NCI-H69 (cell line): Measurements from ENCODE around the gene CDC14C.
A peak's percentile ranks its signal among the peaks of the same experiment; 100 is the strongest.
"Not testable (repeated sequence)": the region's sequence is repeated elsewhere in the genome, so short reads cannot be mapped to it uniquely, and the experiment has no call there.

Source experiments
- DNase-seq: peaks from one replicate; lab custom pipeline; 2025; lab: John Stamatoyannopoulos, UW

The CDC14C gene

GRCh38 chr7:48924433-48924832 lies at the start of gene CDC14C:
Gene CDC14C (plus strand): TSS chr7:48924547. CDS start chr7:48924673, 126 bp downstream.
- no peak for DNase-seq

- peak; percentile 58 for DNase-seq
Measured at GRCh38 chr7:48875045-48875916, 49.1 kb upstream of the CDC14C start.

- DNase-seq, result no peak
Measured at GRCh38 chr7:48876087-48876486, 48.3 kb upstream of the CDC14C start.

DNA sequence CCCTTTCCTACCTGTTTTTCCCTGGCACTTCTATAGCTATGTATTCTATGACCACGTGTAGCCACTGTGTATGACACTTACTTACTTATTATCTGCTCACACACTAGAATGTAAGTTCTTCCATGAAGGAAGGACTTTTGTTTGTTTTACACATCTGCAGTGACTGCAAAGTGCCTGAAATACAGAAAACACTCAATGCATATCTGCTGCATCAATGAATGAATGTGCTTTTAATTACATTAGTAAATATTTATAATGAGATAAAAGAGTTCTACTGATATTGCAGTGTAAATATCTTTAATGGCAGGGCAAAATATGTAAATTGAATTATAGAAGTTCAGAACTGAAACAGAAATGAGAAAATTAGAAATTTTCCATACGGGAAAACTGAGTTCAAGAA lies 43.5 kb upstream of the CDC14C start:
- DNase-seq, result no peak

DNA sequence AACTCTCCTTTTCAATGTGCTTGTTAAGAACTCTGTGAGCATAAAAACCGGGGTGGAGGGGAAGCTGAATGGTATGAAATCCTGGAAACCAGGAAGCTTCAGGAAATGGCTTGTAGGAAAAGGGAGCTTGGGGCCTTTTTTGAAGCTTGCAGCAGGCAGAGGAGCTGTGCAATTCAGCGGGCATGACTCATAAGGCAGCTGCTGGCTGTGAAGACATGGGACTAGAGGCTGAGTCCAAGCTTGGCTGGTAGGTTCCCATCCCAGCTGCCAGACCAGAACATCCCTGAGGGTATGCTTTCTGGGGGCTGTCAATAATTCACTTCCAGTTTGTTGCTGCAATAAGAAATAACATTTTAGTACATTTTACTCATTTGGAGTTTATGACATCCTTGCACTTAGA lies 36.8 kb upstream of the CDC14C start:
- no peak for DNase-seq

GRCh38 chr7:48894574-48894973 lies 29.8 kb upstream of the CDC14C start:
- no peak for DNase-seq

- DNase-seq, result no peak
Measured at GRCh38 chr7:48899932-48900331, 24.4 kb upstream of the CDC14C start.

GRCh38 chr7:48901966-48902365 lies 22.4 kb upstream of the CDC14C start:
- no peak for DNase-seq

GRCh38 chr7:48904975-48905374 lies 19.4 kb upstream of the CDC14C start:
- DNase-seq, result no peak

DNA sequence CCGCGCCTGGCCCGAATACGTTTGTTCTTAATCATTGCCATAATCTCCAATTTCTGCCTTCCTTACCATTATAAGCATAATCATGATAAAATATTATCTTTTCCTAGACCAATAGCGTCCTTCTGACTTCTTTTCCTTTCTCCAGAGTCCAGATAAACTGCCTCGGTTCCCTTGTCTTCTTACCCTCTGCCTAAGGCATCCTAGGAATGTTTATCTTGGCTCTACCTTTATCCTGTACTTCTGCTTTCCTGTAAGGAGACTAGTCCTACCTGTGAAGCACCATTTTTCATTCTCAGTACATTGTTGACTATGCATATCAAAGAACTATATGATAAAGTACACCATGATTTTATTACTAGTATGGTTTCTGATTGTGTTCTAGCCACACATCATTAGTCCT lies 18.7 kb upstream of the CDC14C start:
- not testable (repeated sequence) for DNase-seq

DNA sequence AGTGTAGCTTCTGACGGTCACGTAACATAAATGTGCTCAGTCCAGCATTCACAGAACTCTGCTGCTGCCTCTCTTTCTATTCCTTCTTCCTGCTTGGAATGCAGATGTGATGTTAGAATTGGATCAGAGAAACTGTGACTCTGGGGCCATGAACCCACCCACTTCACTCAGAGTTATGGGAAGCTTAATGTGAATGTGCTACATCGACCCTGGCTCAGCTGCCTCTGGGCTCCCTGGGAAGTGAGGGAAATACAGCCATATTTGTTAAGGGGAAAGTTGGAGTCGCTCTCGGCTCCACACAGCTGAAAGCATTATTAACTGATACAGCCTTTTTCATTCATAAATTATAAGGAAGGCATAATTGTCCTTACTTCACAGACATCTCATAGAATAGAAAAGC lies 14.5 kb upstream of the CDC14C start:
- DNase-seq, result not testable (repeated sequence)

GRCh38 chr7:48931481-48931880 lies 7.1 kb downstream of the CDC14C start:
- DNase-seq, result no peak

GRCh38 chr7:48932126-48932910 lies 8.0 kb downstream of the CDC14C start:
- DNase-seq, result no peak

- no peak for DNase-seq
Measured at GRCh38 chr7:48933549-48934085, 9.3 kb downstream of the CDC14C start.

- DNase-seq, result no peak
Measured at GRCh38 chr7:48938539-48939295, 14.4 kb downstream of the CDC14C start.

- no peak for DNase-seq
Measured at GRCh38 chr7:48943279-48943990, 19.1 kb downstream of the CDC14C start.

DNA sequence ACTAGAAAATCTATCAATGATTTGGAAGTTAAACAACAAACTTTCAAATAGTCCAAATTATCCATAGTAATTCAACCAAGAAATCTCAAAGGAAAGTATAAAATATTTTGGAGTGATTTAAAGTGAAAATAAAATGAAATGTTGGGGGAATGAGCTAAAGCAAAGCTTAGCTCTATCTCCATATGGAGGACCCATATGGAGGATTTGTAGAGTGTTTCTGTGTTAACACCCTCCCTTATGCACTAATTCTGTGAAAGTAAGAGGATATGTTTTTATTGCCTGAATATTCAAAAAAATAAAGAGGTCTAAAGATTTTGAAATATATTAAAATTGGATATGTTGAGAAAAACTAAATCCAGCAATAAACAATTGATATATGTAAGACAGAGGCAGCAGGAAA lies 31.6 kb downstream of the CDC14C start:
- DNase-seq, result no peak

GRCh38 chr7:48959676-48960075 lies 35.3 kb downstream of the CDC14C start:
- peak; percentile 66 for DNase-seq

DNA sequence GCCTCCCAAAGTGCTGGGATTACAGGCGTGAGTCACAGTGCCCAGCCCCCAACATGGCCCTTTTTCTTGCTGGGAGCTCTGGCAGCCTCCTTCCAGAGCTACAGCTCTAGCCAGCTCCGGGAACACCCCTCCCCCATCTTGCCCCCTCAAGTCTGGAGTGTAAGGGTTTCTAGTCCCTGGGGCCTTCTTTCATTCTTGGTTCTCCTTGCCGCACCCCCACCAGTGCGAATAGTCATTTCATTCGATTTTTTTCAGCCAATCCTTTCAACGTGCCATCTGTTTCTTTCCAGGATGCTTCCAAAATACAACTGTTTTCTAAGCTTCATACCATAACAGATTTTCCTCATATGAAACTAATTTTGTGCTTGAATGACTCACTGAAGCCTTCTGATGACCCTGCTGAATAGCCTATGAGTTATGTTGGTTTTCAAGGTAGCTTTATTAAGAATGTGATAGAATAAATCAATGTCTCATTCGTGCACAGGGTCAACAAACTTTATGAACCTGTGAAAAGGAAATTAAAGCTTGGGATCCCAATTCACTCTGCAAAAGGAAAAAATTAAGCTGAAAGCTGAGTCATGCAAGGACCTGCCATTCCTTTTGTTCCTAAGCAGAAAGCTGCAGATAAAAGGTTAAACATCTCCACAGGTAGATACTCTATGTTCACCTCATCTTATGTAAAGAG lies 38.6 kb downstream of the CDC14C start:
- DNase-seq, result peak; percentile 66

DNA sequence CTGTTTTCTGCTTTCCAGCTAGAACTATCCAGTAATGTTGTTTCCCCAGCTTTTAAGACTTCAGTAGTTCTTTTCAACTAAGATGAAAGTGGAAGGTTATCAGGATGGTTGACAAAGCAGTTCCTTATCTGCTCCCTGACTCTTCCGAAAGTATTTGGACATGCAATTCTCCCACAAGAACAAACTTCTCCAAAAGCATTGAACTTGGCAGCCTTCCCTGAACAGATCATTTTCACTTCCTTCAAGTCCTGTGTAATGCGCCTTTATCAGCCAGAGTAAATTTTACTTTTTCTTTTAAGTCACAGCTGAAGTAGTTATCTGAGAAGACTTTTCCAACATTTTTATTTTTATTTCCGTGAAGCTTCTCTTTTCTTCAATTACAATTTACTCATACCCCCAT lies 39.7 kb downstream of the CDC14C start:
- peak; percentile 15 for DNase-seq

DNA sequence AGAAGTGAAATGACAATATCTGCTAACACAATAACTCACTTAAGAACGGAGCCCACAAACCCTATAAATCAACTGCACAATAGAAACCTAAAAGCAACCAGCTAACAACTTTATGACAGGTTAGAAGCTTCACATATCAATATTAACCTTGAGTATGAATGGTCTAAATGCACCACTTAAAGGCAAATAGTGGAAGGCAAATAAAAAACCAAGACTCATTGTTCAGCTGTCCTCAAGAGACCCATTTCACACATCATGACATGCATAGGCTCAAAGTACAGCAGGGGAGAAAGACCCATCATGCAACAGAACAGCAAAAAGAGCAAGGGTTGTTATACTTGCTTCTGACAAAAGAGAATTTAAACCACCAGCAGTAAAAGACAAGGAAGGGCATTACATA lies 46.8 kb downstream of the CDC14C start:
- peak; percentile 33 for DNase-seq
